ELF-1 (cell line): ENCODE results near the gene EGFR.

ENCODE experiments used
- DNase-seq: peaks from one replicate; pipeline ENCODE4 v3.0.0-alpha.2; 2016; ENCODE audit warnings: low read depth, low spot score

The EGFR gene

DNA sequence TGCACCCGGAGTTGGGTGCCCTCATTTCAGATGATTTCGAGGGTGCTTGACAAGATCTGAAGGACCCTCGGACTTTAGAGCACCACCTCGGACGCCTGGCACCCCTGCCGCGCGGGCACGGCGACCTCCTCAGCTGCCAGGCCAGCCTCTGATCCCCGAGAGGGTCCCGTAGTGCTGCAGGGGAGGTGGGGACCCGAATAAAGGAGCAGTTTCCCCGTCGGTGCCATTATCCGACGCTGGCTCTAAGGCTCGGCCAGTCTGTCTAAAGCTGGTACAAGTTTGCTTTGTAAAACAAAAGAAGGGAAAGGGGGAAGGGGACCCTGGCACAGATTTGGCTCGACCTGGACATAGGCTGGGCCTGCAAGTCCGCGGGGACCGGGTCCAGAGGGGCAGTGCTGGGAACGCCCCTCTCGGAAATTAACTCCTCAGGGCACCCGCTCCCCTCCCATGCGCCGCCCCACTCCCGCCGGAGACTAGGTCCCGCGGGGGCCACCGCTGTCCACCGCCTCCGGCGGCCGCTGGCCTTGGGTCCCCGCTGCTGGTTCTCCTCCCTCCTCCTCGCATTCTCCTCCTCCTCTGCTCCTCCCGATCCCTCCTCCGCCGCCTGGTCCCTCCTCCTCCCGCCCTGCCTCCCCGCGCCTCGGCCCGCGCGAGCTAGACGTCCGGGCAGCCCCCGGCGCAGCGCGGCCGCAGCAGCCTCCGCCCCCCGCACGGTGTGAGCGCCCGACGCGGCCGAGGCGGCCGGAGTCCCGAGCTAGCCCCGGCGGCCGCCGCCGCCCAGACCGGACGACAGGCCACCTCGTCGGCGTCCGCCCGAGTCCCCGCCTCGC lies at the start of gene EGFR:
Gene EGFR, plus strand, starts transcription at position 657 of the 830 bp plus-strand sequence. CDS start 261 bp downstream, outside the sequence.
- no peak for DNase-seq

DNA sequence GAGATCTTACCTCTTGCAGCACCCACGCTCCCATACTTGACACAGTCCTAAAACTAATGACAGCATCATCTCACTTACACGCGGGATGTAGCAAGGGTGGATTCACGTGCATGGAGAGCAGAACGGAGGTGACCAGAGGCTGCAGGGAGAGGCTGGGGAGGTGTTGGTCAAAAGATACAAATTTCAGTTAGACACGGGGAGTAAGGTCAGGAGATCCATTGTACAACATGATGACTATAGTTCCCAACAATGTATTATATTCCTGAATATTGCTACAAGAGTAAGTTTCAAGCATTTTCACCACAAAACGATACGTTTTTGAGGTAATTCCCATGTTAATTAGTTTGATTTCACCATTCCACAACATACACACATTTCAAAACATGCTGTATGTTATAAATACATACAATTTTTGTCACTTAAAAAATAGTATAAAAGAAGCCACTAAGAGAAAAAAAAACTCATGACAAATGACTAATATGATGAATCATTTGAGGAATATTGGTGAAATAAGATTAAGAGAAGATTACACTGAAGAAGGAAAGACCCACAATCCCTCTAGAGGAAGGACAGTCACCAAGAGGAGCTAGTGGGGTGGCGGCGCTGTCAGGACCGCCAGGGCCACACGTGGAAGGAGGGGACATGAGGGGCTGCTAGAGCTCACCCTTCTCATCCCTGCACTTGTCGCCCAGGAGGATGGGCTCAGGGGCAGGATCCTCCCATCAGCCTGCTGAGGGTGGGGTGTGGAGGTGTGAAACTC lies 49.4 kb upstream of the EGFR start:
- no peak for DNase-seq

DNA sequence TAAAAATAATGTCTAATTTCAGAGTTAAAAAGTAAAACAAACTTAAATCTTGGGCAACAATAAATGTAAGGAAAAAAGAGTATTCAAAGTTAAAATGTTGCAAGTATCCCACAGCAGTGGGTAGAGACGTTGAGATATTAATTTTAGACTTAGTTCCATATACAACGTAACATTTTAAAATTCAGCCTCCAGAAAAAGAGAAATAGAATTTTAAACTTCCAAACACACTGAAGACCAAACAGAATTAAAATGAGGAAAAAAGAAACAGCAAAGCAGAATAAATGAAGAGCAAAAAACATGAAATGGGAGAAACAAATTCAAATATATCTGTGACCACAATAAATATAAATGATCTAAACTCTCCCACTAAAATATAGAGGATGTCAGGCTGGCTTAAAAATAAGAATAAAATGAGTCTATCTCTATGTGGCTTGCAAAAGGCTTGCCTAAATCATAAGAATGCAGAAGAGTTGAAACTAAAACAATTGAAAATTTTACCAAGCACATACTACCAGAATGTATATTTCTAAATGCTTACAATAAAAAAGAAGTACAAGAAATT lies 46.0 kb upstream of the EGFR start:
- DNase-seq, result no peak

DNA sequence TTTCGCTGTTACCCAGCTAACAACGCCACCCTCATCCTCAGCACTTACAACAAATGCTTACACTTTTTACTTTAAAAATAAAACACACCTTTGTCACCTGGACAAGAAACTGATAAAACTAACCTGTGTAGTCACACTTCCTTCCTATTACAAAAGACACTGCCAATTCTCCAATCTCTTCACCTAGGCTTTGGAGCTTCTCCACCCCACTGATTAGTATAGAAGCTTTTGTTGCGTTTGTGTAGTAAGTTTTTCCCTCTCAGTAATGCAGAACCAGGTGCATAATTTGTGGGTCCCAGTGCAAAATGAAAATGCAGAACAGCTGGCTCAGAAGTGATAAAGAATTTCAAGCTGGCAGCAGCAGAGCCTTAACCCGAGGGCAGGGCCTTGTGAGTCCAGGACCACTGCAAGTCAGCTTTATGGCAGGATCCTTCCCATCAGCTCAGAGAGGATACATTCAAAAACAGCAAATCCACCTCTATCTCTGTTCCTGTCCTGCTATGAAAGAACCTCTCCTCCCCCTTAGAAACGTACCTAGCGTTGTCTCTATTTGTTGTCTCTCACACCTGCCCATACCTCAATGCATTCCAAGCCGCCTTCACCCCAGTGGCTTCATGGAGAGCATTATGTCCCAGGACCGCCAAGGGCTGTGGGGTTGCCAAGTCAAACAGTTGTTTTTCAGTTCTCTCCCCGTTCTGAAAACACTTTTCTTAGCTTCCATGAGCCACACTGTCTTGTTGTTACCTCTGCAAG lies 40.3 kb upstream of the EGFR start:
- no peak for DNase-seq

DNA sequence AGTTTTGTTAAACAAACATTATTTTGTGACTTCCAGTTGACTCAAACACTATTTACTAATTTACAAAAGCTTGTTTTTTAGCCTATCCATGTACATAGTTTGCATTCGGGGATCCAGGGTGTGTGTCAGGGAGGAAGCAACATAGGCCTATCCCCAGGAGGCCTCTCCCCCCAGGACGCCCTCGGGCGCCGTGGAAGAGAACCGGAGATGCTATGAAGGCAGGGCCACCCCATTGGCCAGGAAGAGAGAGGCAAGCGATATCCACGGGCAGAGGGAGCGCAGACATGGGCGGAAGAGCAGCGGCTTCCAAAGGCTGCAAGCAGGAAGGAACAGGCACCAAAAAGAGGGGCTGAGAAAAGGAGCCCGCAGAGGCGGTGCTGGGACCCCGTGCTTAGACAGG lies 38.3 kb upstream of the EGFR start:
- DNase-seq, result no peak

DNA sequence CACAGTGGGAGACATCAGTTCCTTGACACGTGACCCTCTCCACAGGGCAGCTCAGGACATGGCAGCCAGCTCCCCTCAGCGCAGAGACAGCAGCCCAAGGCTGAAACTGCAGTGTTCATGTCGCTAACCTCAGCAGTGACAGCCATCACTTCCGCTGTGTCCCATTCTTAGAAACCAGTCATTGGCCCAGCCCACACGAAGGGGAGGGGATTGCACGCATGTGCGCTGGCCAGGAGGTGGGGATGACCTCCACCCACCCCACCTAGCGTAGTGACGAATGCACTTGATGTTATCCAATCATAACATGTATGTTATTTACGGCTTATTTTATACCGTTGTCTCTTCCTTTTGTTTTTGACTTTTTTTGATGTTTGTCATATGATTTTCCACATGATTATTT lies 36.9 kb upstream of the EGFR start:
- DNase-seq, result no peak

DNA sequence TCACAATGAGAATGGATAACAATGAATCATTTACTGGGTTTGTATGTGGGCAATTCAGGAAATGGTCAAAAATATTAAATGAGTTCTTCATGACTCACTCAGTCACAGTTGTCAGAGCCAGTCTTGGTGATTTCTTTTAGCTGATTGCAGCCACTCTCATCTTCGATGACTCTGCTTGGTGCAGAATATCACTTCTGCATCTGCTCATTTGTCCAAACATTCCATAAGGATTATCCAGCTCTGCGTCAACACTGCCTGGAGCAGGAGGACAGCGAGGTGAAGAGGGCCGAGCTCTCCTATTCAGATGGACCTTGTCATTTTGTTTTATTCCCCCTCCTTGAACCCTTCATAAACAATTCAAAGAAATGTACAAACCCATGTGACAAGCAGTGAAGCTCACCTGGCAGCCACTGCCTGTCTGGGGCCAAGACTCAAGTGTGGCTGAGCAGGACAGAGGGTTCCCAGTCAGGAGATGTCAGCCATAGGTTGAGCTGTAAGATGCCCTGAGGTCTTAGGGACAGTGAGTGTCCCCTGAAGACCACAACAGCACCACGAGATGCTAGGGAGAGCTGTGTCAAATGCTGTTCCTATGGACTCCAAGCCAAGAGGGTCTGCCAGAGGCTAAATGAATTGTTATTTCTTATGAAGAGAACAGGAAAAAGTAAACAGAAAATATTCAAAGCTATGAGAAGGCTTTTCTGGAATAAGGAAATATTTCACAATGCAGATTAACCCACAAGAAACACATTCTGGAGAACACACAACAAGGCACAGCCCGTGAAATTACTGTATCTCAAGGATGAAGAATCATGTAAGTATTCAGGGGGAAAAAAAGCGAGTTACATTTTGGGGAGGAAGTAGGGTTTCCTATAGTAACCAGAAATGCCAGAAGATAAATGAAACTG lies 33.1 kb upstream of the EGFR start:
- no peak for DNase-seq

DNA sequence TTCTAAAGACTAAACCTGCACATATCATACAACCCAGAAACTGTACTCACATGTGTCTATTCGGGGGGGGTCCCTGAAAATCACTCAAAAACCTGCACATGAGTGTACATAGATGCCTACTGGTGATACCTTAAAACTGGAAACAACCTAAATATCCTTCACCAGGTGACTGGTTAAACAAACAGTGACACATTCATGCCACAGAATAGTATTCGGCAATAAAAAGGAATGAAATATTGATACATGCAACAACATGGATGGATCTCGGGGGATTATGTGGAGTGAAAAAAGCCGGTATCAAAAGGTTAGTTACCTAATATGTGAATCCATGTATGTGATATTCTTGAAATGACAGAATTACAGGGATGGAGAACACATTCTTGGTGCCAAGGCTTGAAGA lies 32.1 kb upstream of the EGFR start:
- DNase-seq, result no peak

DNA sequence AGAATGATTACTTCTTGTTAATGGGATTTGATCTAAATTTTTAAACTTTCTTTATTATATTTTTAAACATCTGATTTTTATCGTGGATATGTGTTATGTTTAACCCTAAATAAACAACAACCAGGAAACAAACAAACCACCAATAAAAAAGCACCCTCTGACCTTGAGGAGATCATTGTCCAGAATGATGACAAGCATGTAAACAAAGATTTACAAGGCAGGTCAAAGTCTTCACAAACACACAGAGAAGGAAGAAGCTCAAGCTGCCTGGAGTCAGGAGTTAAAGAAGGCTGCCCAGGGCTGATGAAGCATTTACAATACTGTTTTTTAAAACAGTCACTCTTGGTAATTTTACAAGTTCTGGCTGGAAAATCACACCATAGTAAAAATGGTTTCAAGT lies 31.0 kb upstream of the EGFR start:
- no peak for DNase-seq

DNA sequence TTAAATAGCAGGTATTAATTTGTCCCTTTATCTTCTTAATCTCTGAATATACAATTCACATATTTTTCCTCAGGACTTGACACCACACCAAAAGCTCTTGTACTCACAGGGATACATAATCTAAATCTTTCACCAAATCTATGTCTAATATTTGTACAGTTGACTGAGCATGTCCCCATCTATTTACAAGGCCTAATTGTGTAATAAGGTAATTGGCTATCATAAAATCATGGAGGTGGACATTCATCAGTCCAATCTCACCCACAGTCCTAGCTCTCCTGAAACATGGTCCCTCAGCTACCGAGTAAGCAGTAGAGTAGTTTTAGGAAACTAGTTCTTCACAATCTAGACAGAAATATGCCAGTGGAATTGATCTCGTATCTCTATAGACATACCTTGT lies 30.3 kb upstream of the EGFR start:
- DNase-seq, result no peak

DNA sequence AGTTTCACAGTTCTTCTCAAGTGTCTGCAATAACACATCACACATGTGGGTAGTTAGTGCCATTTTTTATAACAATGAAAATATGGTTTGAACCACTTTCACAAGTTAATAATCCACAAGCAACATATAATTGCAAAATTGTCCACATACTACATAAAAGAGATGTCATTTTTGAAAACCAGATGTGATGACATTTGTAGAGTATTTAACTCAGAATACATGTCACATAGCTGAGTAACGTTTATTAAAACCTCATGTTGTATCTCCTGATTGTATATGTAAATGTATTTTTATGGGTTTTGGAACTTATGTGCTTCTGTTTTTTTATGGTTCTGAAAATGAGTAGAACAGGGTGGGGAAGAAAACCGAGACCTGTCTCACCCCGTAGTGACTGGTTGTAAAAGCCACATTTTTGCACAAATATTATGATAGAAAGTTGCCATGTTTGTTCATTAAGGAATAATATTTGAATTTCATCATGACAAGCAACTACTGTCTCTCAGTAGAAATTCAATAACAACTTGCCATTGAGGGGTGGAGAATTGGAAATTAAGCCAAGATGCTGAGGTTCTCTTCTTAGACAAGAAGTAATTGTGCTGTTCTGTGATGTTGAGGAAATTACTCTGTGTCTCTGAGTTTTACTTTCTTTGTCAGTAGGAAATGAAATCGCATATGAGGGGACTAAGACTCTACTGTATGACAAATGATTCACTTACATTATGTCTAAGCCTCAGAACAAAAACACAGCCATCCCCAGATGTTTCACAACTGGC lies 29.2 kb upstream of the EGFR start:
- DNase-seq, result no peak

DNA sequence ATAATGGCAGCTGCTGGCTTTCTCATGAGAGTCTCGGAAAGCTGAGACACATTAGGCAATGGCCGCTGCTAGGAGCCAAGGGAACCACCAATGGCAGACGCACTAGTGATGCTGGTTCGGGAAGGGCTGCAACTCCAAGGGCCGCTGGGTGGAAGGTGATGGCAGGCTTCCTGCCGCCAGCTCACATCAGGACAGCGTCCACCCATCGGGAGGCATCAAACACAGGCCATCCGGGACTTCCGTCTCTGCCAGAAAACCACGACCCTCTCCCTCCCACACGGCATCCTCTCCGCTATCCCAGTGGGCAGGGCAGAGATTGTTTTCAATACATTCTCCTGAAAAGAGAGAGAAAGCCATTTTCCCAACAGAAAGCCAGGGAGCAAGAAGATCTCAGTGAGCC lies 27.5 kb upstream of the EGFR start:
- no peak for DNase-seq

DNA sequence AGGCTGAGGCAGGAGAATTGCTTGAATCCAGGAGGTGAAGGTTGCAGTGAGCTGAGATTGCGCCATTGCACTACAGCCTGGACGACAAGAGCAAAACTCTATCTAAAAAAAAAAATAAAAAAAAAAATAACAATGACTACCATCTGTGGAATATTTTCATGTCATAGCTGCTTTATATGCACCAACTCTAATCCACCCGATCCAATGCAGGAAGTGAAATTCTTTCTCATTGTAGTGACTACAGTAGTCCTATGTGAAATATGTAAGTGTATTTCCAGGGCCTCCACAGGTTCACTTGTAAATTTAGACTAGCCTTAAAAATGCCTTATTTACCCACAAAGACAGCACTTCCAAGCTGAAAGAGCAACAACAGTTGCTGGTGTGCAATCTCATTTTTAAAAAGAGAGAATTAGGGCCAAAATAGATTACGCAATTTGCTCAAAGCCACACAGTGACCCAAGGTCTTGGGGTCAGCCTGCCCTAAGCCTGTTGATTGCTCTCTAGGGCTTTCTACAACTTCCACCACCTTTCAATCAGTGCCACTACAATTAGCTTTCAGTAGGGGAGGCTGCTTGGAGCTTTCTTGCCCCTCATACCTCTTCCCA lies 25.8 kb upstream of the EGFR start:
- no peak for DNase-seq

DNA sequence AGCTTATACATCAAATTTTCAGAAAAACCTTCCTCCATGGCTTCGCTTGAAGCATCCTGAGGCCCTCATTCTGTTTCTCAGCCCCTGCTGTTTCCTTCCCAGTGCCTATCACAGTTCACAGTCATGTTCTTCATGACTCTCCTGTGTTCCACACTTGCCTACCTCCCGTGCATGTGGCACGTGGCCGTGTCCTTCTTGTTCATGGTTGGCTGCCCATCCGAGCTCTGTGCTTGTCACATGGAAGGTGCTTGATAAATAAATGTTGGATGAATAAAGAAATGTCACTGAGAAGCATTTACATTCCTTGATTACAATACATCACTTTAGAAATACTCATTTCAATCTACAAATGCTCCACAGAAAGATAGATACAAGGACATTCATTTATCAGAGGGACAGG lies 23.7 kb upstream of the EGFR start:
- DNase-seq, result no peak

DNA sequence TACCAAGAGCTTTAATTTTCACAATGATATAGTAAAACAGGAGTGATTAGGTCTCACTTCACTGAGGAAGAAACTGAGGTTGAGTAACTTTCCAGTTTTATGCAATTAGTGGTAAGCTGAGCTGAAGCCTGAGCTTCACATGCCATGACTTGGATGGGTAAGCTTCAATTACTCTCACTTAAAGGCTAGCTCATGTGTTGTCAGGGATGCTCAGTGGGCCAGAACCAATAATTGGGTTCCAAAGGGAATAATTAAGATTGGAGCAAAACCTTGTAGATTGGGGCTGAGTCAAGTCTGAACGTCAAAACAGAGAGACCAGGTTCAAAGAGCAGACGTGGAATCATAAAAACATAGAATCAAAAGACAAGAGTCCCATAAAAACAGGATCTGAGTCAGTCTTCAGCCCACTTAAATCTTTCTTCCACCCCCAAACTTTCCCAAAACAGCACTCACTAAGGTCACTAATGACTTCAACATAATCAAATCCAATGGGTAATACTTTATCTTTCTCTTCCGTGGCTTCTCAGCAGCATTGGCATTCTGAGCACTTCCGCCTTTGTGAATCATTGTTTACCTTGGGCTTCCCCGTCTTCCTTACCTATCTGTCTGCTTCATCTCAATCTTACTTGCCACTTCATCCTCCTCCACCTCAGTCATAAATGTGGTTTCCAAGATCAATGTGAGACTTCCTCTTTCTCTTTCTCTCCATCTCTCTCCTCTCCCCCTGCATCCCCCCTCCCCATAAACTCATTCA lies 23.0 kb upstream of the EGFR start:
- no peak for DNase-seq

DNA sequence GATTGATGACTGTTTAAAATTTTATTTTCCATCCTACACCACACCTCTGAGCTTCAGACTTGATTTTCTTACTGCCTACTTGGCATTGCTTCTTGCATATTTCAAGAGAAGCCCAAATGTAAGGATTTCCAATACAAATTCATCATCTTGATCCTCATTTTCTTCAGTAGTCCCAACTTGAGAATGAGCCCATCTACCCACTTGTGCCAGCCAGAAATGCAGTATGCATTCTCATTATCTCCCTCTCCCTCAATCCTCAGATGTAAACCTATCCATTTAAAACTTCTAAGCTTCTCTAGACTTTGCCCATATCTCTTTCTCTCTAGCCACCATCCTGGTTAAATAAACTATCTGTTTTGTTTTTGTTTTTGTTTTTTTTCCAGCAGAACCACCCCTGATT lies 22.4 kb upstream of the EGFR start:
- DNase-seq, result no peak

DNA sequence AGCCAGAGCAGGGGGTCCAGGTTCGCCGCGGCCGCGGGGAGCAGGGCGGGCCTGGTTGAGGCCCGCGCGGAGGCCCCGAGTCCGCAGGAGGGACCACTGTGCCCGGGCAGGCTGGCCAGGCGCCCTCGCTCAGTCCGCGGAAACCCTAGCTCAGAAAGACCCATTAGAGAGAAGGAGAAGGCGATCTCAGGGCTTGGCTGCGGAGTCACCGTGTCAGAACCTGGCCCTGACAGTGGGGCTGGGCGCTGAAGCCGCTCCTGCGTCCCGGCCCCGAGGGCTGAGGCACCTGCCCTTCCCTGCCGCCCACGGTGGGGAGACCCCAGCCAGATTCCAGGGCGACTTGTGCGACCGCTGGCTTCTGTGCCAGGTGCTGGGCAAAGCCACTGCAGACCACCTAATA lies 14.2 kb upstream of the EGFR start:
- DNase-seq, result no peak

DNA sequence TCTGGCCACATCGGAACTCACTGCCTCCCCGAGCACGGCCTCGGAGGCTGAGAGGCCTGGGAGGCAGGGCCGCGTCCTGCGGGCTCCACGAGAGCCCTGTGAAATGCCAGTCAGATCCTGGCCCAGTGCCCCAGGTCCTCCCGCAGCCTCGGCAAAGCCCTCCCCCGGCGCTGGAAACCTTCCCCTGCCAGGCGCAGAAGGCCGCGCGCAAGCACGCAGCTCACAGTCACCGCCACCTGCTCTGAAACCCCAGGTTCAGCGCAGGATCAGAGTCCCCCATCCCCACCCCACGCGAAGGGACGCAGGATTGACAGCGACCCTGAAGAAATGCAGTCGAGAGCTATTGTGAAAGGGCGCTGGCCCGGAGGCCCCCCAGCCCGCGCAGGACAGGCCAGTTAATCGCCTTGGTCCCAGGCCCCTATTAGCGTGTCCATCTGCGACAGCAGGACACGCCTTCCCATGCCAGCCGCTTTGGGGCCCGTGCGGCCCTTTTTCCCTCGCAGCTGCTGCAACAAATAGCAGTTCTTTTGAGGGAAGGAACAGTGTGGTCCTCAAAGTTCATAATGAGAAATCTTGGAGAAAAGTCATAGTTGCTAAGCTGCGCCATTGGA lies 13.5 kb upstream of the EGFR start:
- DNase-seq, result no peak

DNA sequence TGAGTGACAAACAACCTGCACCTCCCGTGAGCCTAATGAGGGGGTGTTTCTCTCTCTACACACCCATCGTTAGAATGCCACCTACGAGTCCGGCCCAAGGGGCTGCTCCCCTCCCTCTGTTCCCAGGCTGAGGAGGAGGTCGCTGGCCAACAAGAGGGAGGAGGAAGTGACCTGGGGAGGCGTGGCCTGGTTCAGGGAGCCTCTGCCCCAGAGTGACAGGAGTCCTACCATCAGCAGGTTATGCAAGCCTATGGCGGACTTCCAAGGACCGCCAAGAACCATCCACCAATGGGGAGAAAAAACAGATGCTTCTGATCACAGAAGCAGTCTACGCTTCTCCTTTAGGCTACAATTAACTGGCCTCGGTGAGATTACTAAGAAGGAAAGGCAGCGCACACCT lies 12.3 kb upstream of the EGFR start:
- DNase-seq, result no peak
